ENCODE results near the gene R3HDM2. TPM values are rescaled to one million over a fixed set of nuclear protein-coding genes. Genes with fewer than 3 reads are reported as not detected.

Gene R3HDM2
- total and polyA plus RNA-seq, 2 of the 13 experiments (the other 11 are each of a cell fraction or from before 2014, with no cell fraction given), result 11.1 to 23.5 TPM

DNA sequence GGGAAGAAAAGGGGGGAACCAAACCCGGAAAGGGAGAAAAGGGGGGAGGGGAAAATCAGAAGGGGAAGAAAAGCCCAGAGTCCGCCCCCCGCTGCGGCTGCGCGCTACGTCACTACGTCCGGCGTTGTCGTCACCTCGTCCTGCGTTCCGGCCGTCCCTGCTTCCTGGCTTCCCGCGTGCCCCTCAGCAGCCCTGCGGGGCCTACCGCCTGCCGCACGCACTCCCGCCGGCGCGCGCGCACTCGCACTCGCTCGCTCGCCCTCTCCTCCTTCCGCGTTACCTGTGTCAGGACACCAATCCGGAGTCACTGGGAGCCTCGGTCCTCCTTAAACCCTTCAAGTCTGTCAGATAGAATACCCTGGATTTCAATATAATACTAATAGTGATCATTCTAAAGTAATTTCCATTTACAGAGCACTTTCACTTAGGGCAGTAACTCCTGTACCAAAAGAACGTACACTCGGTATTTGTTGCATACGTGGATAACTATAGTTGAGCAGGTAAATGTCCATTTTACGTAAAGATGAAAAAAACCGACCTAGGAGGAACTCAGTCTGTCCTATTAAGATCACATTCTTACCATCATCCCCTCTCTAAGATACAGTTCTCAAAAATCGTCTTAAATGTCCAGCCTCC is at the start of gene R3HDM2 (continued):
- TF ChIP-seq ZBTB44 (CRISPR knock-in tag; IDR thresholded peaks at IDR 0.05) (no peak), ZNF317 (CRISPR knock-in tag; IDR thresholded peaks at IDR 0.05) (0 out of 2 replicates have a peak, but pooled peaks have one; percentile 36), USF2 (IDR thresholded peaks at IDR 0.05; ENCODE audit: low read depth, low read length) (no peak), USF2 (CRISPR knock-in tag; IDR thresholded peaks at IDR 0.05; ENCODE audit: borderline replicate concordance) (no peak), ZBTB33 (CRISPR knock-in tag; IDR thresholded peaks at IDR 0.05) (peak; percentile 64; the same call in 1 of the 2 replicates), SNAPC2 (CRISPR knock-in tag; IDR thresholded peaks at IDR 0.05) (no peak), SSRP1 (CRISPR knock-in tag; IDR thresholded peaks at IDR 0.05) (peak; percentile 38; the same call in 1 of the 2 replicates), ZFP90 (CRISPR knock-in tag; IDR thresholded peaks at IDR 0.05; ENCODE audit: borderline replicate concordance) (peak; percentile 43; the same call in 1 of the 2 replicates), RNF219 (CRISPR knock-in tag; IDR thresholded peaks at IDR 0.05) (no peak), SNRNP70 (IDR thresholded peaks at IDR 0.05; ENCODE audit: low read depth, low read length) (no peak), ZNF430 (CRISPR knock-in tag; IDR thresholded peaks at IDR 0.05) (peak; percentile 50; the same call in 1 of the 2 replicates), ZNF558 (CRISPR knock-in tag; IDR thresholded peaks at IDR 0.05; ENCODE audit: borderline replicate concordance) (peak; percentile 50; the same call in 1 of the 2 replicates), U2AF2 (IDR thresholded peaks at IDR 0.05; ENCODE audit: low read depth, low read length) (no peak), ZFP37 (CRISPR knock-in tag; IDR thresholded peaks at IDR 0.05; ENCODE audit: borderline replicate concordance) (0 out of 2 replicates have a peak, but pooled peaks have one; percentile 73), ZNF766 (CRISPR knock-in tag; IDR thresholded peaks at IDR 0.05; ENCODE audit: borderline replicate concordance) (no peak), FLYWCH1 (CRISPR knock-in tag; IDR thresholded peaks at IDR 0.05) (no peak), SRY (CRISPR knock-in tag; IDR thresholded peaks at IDR 0.05) (peak; percentile 85; the same call in 1 of the 2 replicates)
- TF ChIP-seq, protein P1, sequence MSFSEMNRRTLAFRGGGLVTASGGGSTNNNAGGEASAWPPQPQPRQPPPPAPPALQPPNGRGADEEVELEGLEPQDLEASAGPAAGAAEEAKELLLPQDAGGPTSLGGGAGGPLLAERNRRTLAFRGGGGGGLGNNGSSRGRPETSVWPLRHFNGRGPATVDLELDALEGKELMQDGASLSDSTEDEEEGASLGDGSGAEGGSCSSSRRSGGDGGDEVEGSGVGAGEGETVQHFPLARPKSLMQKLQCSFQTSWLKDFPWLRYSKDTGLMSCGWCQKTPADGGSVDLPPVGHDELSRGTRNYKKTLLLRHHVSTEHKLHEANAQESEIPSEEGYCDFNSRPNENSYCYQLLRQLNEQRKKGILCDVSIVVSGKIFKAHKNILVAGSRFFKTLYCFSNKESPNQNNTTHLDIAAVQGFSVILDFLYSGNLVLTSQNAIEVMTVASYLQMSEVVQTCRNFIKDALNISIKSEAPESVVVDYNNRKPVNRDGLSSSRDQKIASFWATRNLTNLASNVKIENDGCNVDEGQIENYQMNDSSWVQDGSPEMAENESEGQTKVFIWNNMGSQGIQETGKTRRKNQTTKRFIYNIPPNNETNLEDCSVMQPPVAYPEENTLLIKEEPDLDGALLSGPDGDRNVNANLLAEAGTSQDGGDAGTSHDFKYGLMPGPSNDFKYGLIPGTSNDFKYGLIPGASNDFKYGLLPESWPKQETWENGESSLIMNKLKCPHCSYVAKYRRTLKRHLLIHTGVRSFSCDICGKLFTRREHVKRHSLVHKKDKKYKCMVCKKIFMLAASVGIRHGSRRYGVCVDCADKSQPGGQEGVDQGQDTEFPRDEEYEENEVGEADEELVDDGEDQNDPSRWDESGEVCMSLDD (CRISPR knock-in tag; IDR thresholded peaks at IDR 0.05; ENCODE audit: borderline replicate concordance), result peak; percentile 49; the same call in 1 of the 2 replicates
